Suprapubic skin (tissue), 4 donors: ENCODE measurements around the gene HOXA7.

Source experiments
- CTCF ChIP-seq, 2 donors: fragments of 200-600 bp in 1 of 2; fragments of 450-650 bp in 1 of 2; sonication (generic) in 1 of 2; IDR thresholded peaks; one replicate each; pipeline ENCODE4 v1.5.1; 2016 to 2019; ENCODE audit warnings: antibody characterized with exemption in 2 of 2, mild to moderate bottlenecking in 1 of 2, moderate library complexity in 1 of 2
- EP300 ChIP-seq: sonication (generic); formaldehyde crosslinking; IDR thresholded peaks from one replicate; pipeline ENCODE4 v1.6.1; 2017; ENCODE audit warnings: antibody characterized with exemption
- POLR2A ChIP-seq, 2 donors: fragments of 450-650 bp; IDR thresholded peaks; one replicate each; pipeline ENCODE4 v1.6.1; 2017; ENCODE audit warnings: antibody characterized with exemption in 2 of 2, mild to moderate bottlenecking in 2 of 2, moderate library complexity in 2 of 2
- POLR2AphosphoS5 ChIP-seq, 3 donors: sonication (generic); formaldehyde crosslinking; IDR thresholded peaks; one replicate each; pipeline ENCODE4 v1.6.1; 2017; ENCODE audit warnings: antibody characterized with exemption in 3 of 3

- no peak for TF ChIP-seq EP300
- TF ChIP-seq CTCF (IDR thresholded peaks at IDR 0.05) = no peak
- TF ChIP-seq POLR2AphosphoS5 (IDR thresholded peaks at IDR 0.05) = no peak
- TF ChIP-seq POLR2A (IDR thresholded peaks at IDR 0.05) = no peak
These were observed at the start of gene HOXA7 for GRCh38 chr7:27156508-27156898.
